AG10803 (cell line): ENCODE data around the gene C18orf54.
A peak's percentile ranks its signal among the peaks of the same experiment; 100 is the strongest.
"Not testable (repeated sequence)": the region's sequence is repeated elsewhere in the genome, so short reads cannot be mapped to it uniquely, and the experiment has no call there.

Experiments
- DNase-seq: peaks from one replicate; pipeline ENCODE4 v3.0.0; 2010; ENCODE audit warnings: low read depth
- H3K4me3 ChIP-seq: 2 replicates; pipeline ENCODE4 v1.5.1; 2011; ENCODE audit warnings: mild to moderate bottlenecking, low read length, control low read depth
- TF ChIP-seq, protein P1 (sequence below): conservative IDR thresholded peaks from 2 replicates; pipeline ENCODE4 v1.5.1; 2011; ENCODE audit warnings: mild to moderate bottlenecking, low read length, control low read depth, inconsistent platforms

Gene C18orf54

GRCh38 chr18:54359233-54359632 is 1.5 kb downstream of the C18orf54 start:
- TF ChIP-seq, protein P1, sequence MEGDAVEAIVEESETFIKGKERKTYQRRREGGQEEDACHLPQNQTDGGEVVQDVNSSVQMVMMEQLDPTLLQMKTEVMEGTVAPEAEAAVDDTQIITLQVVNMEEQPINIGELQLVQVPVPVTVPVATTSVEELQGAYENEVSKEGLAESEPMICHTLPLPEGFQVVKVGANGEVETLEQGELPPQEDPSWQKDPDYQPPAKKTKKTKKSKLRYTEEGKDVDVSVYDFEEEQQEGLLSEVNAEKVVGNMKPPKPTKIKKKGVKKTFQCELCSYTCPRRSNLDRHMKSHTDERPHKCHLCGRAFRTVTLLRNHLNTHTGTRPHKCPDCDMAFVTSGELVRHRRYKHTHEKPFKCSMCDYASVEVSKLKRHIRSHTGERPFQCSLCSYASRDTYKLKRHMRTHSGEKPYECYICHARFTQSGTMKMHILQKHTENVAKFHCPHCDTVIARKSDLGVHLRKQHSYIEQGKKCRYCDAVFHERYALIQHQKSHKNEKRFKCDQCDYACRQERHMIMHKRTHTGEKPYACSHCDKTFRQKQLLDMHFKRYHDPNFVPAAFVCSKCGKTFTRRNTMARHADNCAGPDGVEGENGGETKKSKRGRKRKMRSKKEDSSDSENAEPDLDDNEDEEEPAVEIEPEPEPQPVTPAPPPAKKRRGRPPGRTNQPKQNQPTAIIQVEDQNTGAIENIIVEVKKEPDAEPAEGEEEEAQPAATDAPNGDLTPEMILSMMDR, result no peak
- DNase-seq, result peak; percentile 1
- H3K4me3 ChIP-seq, result peak overlapping the region; percentile 80

DNA sequence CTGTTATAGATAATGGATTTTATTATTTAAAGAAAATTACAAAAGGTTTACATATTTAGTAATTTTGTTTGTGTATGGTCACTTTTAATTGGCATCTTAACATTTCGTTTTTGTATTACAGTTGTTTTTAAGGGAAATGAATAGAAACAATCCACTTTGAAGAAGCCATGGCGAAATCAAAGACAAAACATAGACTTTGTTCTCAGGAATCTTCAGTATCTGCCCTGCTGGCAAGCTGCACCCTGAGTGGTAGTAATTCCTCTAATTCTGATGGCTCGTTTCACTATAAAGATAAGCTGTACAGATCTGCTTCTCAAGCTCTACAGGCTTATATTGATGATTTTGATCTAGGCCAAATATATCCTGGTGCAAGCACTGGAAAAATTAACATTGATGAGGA is 2.7 kb downstream of the C18orf54 start:
- DNase-seq, result peak; percentile 3
- TF ChIP-seq, protein P1, result no peak
- no peak overlapping the region for H3K4me3 ChIP-seq

DNA sequence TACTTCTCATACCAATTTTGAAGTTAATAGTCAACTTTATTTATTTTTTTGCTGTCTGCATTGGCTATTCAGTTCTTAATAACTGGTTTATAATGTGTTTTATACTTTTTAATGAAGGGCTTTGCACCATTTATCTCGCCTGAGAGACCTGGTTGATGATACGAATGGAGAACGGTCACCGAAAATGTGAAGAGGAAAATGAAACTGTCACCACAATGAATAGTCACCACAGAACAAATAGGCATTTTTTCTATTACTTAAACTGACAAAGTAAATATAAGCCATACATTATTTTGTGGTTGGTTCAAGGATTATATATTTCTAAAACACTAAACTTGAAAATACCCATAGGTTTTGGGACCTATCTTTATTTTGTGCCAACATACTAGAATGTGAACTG is 20.4 kb downstream of the C18orf54 start:
- TF ChIP-seq, protein P1, result no peak
- no peak for DNase-seq
- no peak overlapping the region for H3K4me3 ChIP-seq

GRCh38 chr18:54381640-54382039 is 23.9 kb downstream of the C18orf54 start:
- DNase-seq, result no peak
- no peak overlapping the region for H3K4me3 ChIP-seq
- TF ChIP-seq, protein P1, result no peak

GRCh38 chr18:54382076-54382475 is 24.4 kb downstream of the C18orf54 start:
- no peak for DNase-seq
- H3K4me3 ChIP-seq, result no peak overlapping the region
- TF ChIP-seq, protein P1, result no peak

DNA sequence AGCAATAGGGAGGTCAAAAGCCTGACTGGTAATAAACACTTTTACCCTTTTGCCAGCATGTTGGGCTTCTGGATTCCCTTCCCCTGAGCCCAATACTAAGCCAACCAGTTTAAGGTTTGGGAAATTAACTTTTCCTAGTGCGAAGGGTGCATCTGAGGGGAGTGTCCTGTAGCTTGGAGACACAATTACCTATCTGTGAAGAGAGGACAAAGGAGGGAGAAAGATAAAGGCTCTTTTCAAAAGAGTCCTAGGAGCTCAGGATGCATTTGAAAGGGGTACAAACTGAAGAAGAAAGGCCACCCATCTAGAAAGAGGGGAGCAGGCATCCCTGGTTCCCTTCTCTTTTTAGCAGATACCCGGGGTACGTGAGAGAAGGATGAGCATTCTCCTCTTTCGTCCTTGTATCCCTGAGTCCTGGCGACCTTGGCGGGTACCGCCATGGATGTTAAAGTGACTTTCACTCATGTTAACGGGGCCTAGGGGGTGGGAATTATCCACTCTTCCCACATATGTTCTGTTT is 25.1 kb downstream of the C18orf54 start:
- no peak overlapping the region for H3K4me3 ChIP-seq
- TF ChIP-seq, protein P1, result no peak
- DNase-seq, result no peak

DNA sequence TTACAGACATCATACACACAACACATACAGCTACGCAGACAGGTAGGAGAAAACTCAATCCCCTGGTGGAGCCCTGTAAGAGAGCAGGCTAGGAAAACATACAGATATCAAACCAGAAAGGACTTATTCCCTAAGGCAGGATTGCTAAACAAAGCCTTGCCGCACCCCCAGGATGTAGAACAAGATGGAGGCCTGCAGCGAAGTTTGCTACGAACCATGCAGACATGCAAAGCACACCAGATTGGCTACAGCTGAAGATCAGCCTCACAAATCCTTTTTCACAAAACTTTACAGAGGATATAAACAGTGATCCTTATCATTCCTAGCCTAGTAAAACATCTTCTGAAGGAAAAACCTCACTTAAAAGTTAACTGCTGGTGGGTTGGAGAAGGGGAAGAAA is 28.3 kb downstream of the C18orf54 start:
- DNase-seq, result peak; percentile 5
- H3K4me3 ChIP-seq, result no peak overlapping the region
- TF ChIP-seq, protein P1, result no peak

- H3K4me3 ChIP-seq, result not testable (repeated sequence)
These were observed 29.2 kb downstream of the C18orf54 start for GRCh38 chr18:54386800-54387495.

More at GRCh38 chr18:54386800-54387495, 29.2 kb downstream of the C18orf54 start:
- DNase-seq, result not testable (repeated sequence)
